HG02571 (cell line): ENCODE measurements around the gene ULK1.
"Not testable (repeated sequence)": the region's sequence is repeated elsewhere in the genome, so short reads cannot be mapped to it uniquely, and the experiment has no call there.

Experiments used
- ATAC-seq: cut with Tn5 transposase; IDR thresholded peaks from one replicate; pipeline ENCODE4 v1.9.1; 2021; ENCODE audit warnings: mild to moderate bottlenecking, moderate library complexity; ENCODE audit not compliant: unreplicated experiment

Gene ULK1

DNA sequence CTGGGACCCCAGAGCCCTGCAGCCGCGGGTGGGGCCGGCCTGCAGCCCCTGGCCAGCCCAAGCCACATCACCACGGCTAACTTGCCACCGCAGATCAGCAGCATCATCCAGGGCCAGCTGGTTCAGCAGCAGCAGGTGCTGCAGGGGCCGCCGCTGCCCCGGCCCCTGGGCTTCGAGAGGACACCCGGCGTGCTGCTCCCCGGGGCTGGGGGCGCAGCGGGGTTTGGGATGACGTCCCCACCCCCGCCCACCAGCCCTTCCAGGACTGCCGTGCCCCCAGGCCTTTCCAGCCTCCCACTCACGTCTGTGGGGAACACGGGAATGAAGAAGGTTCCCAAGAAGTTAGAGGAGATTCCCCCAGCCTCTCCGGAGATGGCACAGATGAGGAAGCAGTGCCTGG lies 66.9 kb downstream of the ULK1 start:
- not testable (repeated sequence) for ATAC-seq

DNA sequence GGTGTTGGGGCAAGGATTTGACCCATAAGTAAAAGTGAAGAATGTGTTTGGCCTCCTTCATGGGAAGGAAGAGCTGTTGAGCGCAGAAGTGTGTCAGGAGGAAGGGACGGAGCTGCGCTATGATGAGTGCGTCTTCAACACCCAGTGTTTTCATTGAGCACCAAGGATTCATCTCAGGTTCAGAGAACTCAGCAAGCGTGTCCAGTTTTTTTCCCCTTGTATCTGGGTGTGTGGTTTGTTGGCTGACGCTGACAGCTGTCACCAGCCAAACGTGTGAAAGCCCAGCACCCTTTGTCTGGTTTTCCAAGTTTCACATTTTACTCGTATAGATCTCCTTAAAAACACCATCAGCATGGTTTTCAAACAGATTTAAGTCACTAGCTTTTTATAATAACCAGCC lies 67.6 kb downstream of the ULK1 start:
- no peak for ATAC-seq

DNA sequence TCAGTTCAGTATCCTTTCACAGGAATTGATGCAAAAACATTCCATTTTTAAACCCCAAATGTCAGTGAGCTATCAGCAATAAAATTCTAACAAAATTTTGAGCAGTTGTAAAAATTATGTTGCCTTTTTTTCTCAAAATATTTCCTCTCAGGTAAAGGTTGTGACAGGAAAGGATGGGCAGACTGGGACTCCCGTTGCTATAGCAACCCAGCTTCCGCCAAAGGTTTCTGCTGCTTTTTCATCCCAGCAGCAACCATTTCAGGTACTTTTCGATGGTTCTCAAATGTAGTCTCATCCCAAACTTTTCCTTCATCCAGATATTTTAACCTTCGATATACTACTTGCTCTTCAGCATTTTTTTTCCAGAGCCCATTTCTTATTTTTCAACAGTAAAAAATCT lies 69.0 kb downstream of the ULK1 start:
- ATAC-seq, result no peak

DNA sequence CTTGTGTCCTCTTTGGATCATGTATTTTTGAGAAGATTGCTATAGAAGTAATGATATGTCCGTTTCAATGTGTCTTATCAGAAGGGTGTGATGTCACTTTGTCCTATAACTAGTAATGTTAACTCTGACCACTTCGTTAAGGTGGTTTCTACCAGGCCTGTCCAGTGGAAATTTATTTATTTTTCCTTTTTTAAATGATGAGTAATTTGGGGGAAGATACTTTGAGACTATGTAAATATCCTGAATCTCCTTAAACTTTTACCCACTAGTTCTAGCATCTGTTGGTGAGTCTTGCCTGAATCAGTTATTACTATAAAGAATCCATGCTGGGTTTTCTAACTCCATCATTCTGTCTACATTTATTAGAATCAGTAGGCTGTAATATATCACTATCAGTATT lies 70.7 kb downstream of the ULK1 start:
- ATAC-seq, result no peak

DNA sequence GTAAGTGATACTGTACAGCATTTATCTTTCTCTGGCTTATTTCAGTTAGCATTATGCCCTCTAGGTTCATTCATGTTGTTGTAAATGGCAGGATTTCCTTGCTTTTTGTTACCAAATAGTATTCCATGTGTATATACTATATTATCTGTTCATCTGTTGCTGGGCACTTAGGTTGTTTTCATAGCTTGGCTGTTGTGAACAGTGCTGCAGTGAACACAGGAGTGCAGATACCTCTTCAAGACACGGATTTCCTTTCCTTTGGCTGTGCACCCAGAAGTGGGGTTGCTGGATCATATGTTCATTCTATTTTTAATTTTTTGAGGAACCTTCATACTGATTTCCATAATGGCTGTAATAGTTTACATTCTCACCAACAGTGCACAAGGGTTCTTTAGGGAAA lies 76.8 kb downstream of the ULK1 start:
- no peak for ATAC-seq
